Cardiac muscle cell (in vitro differentiated cells and primary cell): ENCODE measurements around the gene GAA. TPM values are rescaled to one million over a fixed set of nuclear protein-coding genes. Genes with fewer than 3 reads are reported as not detected.
A peak's percentile ranks its signal among the peaks of the same experiment; 100 is the strongest.

ENCODE experiments used
- DNase-seq, 2 donors: peaks; one replicate each; pipeline versions ENCODE4 v3.0.0 to v3.0.0-alpha.2; 2010 to 2017; ENCODE audit warnings: low read depth in 1 of 2, low spot score in 1 of 2
- H3K27ac ChIP-seq: fragments of 200-600 bp; sonication (generic); 2 replicates; pipeline ENCODE4 v1.5.1; 2016
- H3K27me3 ChIP-seq: fragments of 200-600 bp; sonication (generic); 2 replicates; pipeline ENCODE4 v1.6.0; 2016; ENCODE audit warnings: control low read depth
- H3K36me3 ChIP-seq: fragments of 200-600 bp; sonication (generic); 2 replicates; pipeline ENCODE4 v1.5.1; 2016; ENCODE audit warnings: control low read depth
- H3K4me1 ChIP-seq: fragments of 200-600 bp; sonication (generic); 2 replicates; pipeline ENCODE4 v1.8.1; 2017; ENCODE audit warnings: low read depth, mild to moderate bottlenecking, mixed run types
- H3K4me3 ChIP-seq: fragments of 200-600 bp; sonication (generic); 2 replicates; pipeline ENCODE4 v1.5.1; 2016; ENCODE audit warnings: mild to moderate bottlenecking
- H3K9me3 ChIP-seq: fragments of 200-600 bp; sonication (generic); 2 replicates; pipeline ENCODE4 v1.5.1; 2017; ENCODE audit warnings: low read depth, mild to moderate bottlenecking, control low read depth
- CTCF ChIP-seq: IDR thresholded peaks from 2 replicates; pipeline ENCODE4 v1.5.1; 2012; ENCODE audit warnings: low read depth, mild to moderate bottlenecking, low read length
- polyA plus RNA-seq: library from polyadenylated mRNA; unstranded; fragments of >200 nt; fragmentation: Nextera tagmentation; extraction: Ambion mirVana; gene quantifications from 2 replicates; pipeline ENCODE4 v1.2.1, GENCODE V29; 2016
- total RNA-seq: library from RNA; depleted of rRNA; stranded (reverse); fragments of >200 nt; gene quantifications from 2 replicates; pipeline ENCODE4 v1.2.3, GENCODE V29; 2016

Gene GAA
- total and polyA plus RNA-seq, 2 experiments from 2014 or later, result 72.7 to 150 TPM

GRCh38 chr17:80103449-80104085, 2.2 kb downstream of the GAA start:
- H3K36me3 ChIP-seq, result no peaks in the 10 kb centered on the region
- DNase-seq, result no peak
- peaks cover 8% of the 10 kb centered on the region for H3K4me1 ChIP-seq
- no peaks in the 10 kb centered on the region for H3K27me3 ChIP-seq
- TF ChIP-seq CTCF, result no peak
- no peak overlapping the region for H3K4me3 ChIP-seq
- peak overlapping the region; percentile 34 for H3K27ac ChIP-seq
- no peaks in the 10 kb centered on the region for H3K9me3 ChIP-seq

- peak; percentile 52 to 55 for DNase-seq
- no peak overlapping the region for H3K4me3 ChIP-seq
Measured at GRCh38 chr17:80104321-80104955, 3.1 kb downstream of the GAA start.

GRCh38 chr17:80104956-80105375, 3.6 kb downstream of the GAA start:
- no peaks in the 10 kb centered on the region for H3K9me3 ChIP-seq
- no peaks in the 10 kb centered on the region for H3K27me3 ChIP-seq
- no peak overlapping the region for H3K4me3 ChIP-seq
- no peak for DNase-seq
- peak overlapping the region; percentile 34 for H3K27ac ChIP-seq
- no peak for TF ChIP-seq CTCF
- H3K36me3 ChIP-seq, result no peaks in the 10 kb centered on the region
- H3K4me1 ChIP-seq, result peaks cover 8% of the 10 kb centered on the region

More at GRCh38 chr17:80104321-80104955, 3.1 kb downstream of the GAA start:
- Histone ChIP-seq H3K27me3 (no peaks in the 10 kb centered on the region), H3K36me3 (no peaks in the 10 kb centered on the region), H3K27ac (peak overlapping the region; percentile 34), H3K9me3 (no peaks in the 10 kb centered on the region), H3K4me1 (peaks cover 8% of the 10 kb centered on the region)
- no peak for TF ChIP-seq CTCF

GRCh38 chr17:80105762-80106161, 4.4 kb downstream of the GAA start:
- Histone ChIP-seq H3K4me1 (peaks cover 8% of the 10 kb centered on the region), H3K27ac (no peak overlapping the region), H3K4me3 (no peak overlapping the region), H3K27me3 (no peaks in the 10 kb centered on the region), H3K9me3 (no peaks in the 10 kb centered on the region), H3K36me3 (no peaks in the 10 kb centered on the region)
- TF ChIP-seq CTCF, result no peak
- peak in 1 of 2 donors; percentile 27 for DNase-seq

GRCh38 chr17:80106176-80106575, 4.8 kb downstream of the GAA start:
- no peak for TF ChIP-seq CTCF
- no peaks in the 10 kb centered on the region for H3K9me3 ChIP-seq
- H3K27ac ChIP-seq, result no peak overlapping the region
- peaks cover 8% of the 10 kb centered on the region for H3K4me1 ChIP-seq
- H3K36me3 ChIP-seq, result no peaks in the 10 kb centered on the region
- DNase-seq, result no peak
- no peaks in the 10 kb centered on the region for H3K27me3 ChIP-seq
- H3K4me3 ChIP-seq, result no peak overlapping the region
